Stimulated activated CD4-positive, alpha-beta T cell treated with anti-CD3 and anti-CD28 coated beads, TNF-alpha, amount 100 ng/mL, for 1 hour (primary cell): ENCODE measurements around the gene HCN1.

Source experiments
- DNase-seq, 3 donors: peaks; one replicate each; pipeline ENCODE4 v3.0.0-alpha.2; 2020; ENCODE audit warnings: low read depth in 3 of 3, low spot score in 1 of 3

Gene HCN1

GRCh38 chr5:45696206-45696836, at the start of gene HCN1:
Gene HCN1 (minus strand): TSS chr5:45696380.
- DNase-seq: peak in 1 of 3 donors; percentile 7

GRCh38 chr5:45741110-45741509, 44.9 kb upstream of the HCN1 start:
- no peak for DNase-seq

DNA sequence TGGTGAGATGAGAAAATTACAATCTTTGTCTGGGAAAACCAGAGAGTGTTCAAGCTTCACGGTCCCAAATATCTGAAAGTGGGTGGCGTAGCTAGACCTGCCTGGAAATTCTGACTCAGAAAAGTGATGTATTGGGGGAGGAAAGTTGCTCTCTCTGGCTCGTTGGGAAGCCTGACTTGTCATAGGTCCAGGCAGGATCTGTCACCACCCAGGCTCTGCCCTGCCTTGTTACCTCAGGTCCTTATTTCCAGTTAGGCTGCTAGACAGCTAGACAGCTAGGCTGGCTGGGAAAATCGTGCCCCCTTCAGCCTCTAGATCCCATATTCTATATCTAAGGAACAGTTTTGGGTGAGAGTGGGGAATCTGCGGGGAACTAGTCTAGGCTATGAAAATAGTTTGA, 41.0 kb upstream of the HCN1 start:
- no peak for DNase-seq

DNA sequence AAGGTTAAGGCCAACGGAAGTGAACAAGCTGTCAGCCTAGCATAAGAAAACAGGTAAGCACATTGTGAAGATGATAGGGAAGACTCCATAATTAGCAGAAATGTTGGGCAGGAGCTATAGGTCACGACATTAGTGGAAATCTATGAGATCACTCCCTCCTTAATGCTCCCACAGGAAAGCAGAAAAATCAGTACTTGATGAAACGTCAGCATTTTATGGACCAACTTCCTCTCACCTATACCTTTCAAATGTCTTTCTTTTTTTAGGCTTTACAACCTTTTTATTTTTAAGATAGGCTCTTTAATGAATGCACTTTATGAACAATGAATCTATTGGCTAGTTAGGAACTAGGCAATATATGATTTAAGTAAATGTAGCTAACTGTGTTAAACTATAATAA, 29.4 kb upstream of the HCN1 start:
- DNase-seq: no peak

DNA sequence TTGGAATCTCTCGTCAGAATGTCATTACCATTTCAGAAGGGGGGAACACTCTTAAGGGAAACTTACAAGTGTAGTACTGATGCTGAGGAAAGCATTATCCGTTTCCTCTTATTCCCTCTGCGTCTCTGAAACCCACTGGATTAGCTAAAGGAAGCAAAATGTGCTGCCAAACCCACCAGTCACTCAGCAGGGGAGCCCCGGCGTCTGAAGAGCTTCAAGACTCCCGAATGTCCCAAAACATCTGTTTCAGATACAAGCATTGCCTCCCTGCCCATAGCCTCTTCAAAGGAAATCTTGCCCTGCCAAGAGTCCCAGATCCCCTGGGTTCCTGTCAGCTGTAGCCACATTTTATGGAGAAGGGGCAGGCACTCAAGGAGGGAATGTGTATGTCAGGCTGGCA, 1.0 kb upstream of the HCN1 start:
- DNase-seq: no peak

GRCh38 chr5:45695804-45696156, 400 bp downstream of the HCN1 start:
- no peak for DNase-seq

GRCh38 chr5:45694971-45695803, 993 bp downstream of the HCN1 start:
- no peak for DNase-seq

DNA sequence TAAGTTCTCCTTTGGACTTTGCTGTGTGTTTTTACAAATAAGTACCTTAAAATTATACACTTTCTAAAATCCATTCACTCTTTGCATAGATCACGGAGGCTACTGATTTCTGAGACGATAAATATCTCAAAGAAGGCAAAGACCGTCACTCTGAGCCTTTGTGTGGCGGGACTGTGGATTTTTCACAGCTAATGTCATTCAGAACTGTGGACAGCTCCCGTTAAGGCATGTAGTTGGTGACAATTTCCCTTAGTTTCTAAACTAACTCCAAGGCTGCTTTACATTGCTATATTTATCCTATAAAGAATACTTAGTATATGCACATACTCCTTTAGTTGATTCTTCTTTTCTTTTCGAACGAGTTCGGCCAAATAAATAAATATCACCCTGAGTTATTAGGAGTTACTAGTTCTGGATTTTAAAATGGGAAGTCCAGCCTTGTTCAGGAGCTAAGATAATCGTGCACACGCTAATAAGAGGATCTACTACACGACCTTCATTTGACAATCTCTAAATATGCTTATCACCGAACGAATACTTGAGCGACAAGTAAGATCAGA, 1.8 kb downstream of the HCN1 start:
- DNase-seq: no peak

- DNase-seq: no peak
These were observed 3.7 kb downstream of the HCN1 start for GRCh38 chr5:45692481-45692880.

GRCh38 chr5:45691656-45692055, 4.5 kb downstream of the HCN1 start:
- DNase-seq: no peak

- no peak for DNase-seq
These were observed 8.5 kb downstream of the HCN1 start for GRCh38 chr5:45687701-45688100.

GRCh38 chr5:45686620-45687019, 9.6 kb downstream of the HCN1 start:
- DNase-seq: no peak

- DNase-seq: no peak
These were observed 12.1 kb downstream of the HCN1 start for GRCh38 chr5:45684118-45684517.

DNA sequence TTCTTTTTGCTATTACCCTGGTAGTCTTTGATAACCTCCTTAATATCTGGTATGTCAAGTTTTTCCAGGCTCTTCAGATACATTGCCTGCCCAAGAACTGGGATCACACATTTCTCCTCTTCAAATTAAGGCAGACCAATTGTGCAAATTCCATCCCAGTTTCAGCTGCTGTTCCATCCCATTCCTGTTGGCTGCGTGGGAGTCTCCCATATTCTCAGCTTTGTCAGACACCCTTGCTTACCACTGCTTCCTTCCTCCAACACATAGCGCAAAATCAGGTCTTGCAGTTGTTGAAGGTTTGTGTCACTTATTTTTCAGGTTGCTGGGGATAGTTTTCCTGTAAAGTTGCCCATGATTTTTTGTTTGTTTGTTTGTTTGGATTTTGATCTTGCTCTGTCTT, 15.2 kb downstream of the HCN1 start:
- no peak for DNase-seq

DNA sequence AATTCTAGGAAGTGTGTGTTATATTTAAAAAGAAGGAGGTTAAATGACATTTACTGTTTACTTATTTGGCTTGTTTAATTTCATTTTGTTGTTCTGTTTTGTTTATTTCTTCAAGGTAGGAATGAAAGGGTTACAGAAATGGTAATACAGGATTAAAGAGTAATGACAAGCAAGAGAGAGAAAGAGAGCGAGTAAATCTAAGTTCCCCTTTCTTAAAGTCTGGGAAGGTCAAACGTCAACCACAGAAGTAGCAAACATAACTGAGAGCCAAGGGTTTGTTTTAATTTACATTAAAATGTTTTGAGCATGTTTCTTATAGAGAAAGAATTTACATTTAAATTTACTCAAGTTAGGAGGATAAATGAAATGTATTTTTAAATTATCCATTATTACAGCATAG, 18.7 kb downstream of the HCN1 start:
- DNase-seq: no peak

DNA sequence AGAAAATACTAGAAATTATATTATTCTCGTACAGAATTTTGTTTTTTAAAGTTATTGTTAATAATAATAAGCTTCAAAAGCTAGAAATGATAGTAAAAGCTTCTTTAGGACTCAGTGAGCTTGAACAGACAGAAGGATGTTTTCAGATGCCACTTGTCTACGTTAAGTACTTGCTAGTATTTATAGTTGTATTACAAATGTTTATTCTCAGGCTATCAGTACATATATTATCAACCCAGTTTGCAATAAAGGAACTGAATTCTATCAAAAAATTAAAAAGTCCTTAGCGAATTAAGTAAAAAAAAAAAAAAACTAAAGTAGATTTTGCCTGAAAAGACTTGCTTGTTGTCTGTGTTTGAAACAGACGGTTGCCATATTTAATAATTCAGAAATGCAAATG, 23.9 kb downstream of the HCN1 start:
- no peak for DNase-seq

GRCh38 chr5:45648744-45649143, 47.4 kb downstream of the HCN1 start:
- no peak for DNase-seq

DNA sequence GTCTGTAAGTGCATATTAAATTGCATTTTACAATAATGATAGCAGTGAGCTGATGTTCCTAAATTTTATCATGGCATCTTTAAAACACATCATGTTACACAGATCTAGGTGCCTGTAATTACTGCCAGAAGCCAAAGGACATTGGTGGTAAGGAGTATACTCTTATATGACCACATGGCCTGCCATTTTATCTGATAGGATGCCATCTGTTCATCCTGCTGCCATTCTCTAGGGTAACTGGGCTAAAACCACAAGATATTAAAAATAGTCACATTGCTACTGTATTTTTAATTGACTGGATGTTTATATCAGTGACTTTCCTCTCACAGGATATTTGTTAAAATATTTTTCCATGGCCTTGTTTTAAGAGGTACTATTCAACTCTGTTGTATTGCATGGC, 53.1 kb downstream of the HCN1 start:
- no peak for DNase-seq

- no peak for DNase-seq
These were observed 53.8 kb downstream of the HCN1 start for GRCh38 chr5:45642370-45642769.

- no peak for DNase-seq
These were observed 57.1 kb downstream of the HCN1 start for GRCh38 chr5:45639040-45639439.

- no peak for DNase-seq
These were observed 69.0 kb downstream of the HCN1 start for GRCh38 chr5:45627076-45627656.

GRCh38 chr5:45623832-45624231, 72.3 kb downstream of the HCN1 start:
- DNase-seq: no peak
